ENCODE results near the gene TBCK. TPM values are rescaled to one million over a fixed set of nuclear protein-coding genes. Genes with fewer than 3 reads are reported as not detected.

The TBCK gene
- total and polyA plus RNA-seq, 2 donors (not counting 1 experiment from before 2014, with no cell fraction given) = 17.5 to 86.1 TPM

DNA sequence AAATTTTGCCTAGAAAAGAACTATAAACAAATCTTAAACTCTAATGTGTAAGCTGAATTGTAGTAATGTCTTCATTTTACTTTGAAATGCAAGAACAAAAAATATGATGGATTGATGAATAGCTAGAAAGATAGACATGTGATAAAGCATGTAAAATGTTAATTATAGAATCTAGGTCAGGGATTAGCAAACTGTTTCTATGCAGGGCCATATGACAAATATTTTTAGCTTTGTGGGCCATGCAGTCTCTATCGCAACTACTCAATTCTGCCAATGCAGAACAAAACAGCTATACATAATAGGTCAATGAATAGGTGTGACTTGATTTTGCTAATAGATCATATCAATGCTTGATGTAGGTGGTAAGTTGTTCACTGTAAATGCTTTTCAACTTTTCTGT, 75.3 kb downstream of the TBCK start:
- Mint-ChIP-seq H3K9me3 (ENCODE audit: insufficient read depth) (no peaks in the 10 kb centered on the region), H3K27ac (no peak overlapping the region), H3K4me3 (no peak overlapping the region), H3K4me1 (no peaks in the 10 kb centered on the region), H3K27me3 (no peaks in the 10 kb centered on the region)
- H3K4me2 ChIP-seq (replicated peaks; ENCODE audit: low read depth, low read length, poor library complexity, severe bottlenecking) = no peak overlapping the region
- CTCF ChIA-PET = no interaction called here
- intact Hi-C loops (cut with micrococcal nuclease) = no loop called here
- no peak for DNase-seq
- H3K4me3 ChIP-seq (ENCODE audit: control extremely low read depth in 1 of 5, extremely low read depth in 1 of 5, insufficient read depth in 1 of 5, low read depth in 2 of 5, low read length in 4 of 5) = no peak overlapping the region
- ATAC-seq (ENCODE audit: low read depth) = no peak
- peaks cover 0 to 4% (median 0%) of the 10 kb centered on the region in 3 donors for H3K9me3 ChIP-seq (ENCODE audit: control extremely low read depth in 1 of 3, control insufficient read depth in 2 of 3, insufficient read depth in 1 of 3, low read length in 2 of 3)
- no peaks in the 10 kb centered on the region for H3K4me1 ChIP-seq (ENCODE audit: control insufficient read depth in 2 of 2, insufficient read depth in 2 of 2, low read length in 2 of 2)
- TF ChIP-seq EZH2 (IDR thresholded peaks at IDR 0.05; ENCODE audit: borderline replicate concordance, insufficient read depth, low read depth, low read length, poor library complexity, severe bottlenecking) = no peak
- TF ChIP-seq, protein P1, sequence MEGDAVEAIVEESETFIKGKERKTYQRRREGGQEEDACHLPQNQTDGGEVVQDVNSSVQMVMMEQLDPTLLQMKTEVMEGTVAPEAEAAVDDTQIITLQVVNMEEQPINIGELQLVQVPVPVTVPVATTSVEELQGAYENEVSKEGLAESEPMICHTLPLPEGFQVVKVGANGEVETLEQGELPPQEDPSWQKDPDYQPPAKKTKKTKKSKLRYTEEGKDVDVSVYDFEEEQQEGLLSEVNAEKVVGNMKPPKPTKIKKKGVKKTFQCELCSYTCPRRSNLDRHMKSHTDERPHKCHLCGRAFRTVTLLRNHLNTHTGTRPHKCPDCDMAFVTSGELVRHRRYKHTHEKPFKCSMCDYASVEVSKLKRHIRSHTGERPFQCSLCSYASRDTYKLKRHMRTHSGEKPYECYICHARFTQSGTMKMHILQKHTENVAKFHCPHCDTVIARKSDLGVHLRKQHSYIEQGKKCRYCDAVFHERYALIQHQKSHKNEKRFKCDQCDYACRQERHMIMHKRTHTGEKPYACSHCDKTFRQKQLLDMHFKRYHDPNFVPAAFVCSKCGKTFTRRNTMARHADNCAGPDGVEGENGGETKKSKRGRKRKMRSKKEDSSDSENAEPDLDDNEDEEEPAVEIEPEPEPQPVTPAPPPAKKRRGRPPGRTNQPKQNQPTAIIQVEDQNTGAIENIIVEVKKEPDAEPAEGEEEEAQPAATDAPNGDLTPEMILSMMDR (IDR thresholded peaks at IDR 0.05) = no peak
- H3K36me3 ChIP-seq (replicated peaks in 1 of 2; ENCODE audit: control extremely low read depth in 1 of 2, control insufficient read depth in 1 of 2, extremely low read depth in 1 of 2, insufficient read depth in 2 of 2, low read length in 1 of 2) = peaks cover 5 to 6% of the 10 kb centered on the region in 2 experiments
- no peaks in the 10 kb centered on the region for H3K27me3 ChIP-seq (replicated peaks in 1 of 4; ENCODE audit: control extremely low read depth in 1 of 4, control insufficient read depth in 3 of 4, insufficient read depth in 4 of 4, low read length in 3 of 4)
- POLR2A ChIA-PET = no interaction called here
- no peak overlapping the region for H2AFZ ChIP-seq (ENCODE audit: insufficient read depth, low read depth, low read length, poor library complexity, severe bottlenecking)
- no CpG with 5 or more reads among the region's 1 CpG for WGBS (ENCODE audit: insufficient coverage)
- no peaks in the 10 kb centered on the region for H3K79me2 ChIP-seq (ENCODE audit: control insufficient read depth, insufficient read depth, low read length)
- no peaks in the 10 kb centered on the region for H4K20me1 ChIP-seq (ENCODE audit: control insufficient read depth, insufficient read depth, low read length, poor library complexity, severe bottlenecking)
- H3K27ac ChIP-seq (ENCODE audit: low read length in 2 of 2) = no peak overlapping the region
- no peak overlapping the region for H3K9ac ChIP-seq (ENCODE audit: low read length)

- no peaks in the 10 kb centered on the region for H3K4me1 ChIP-seq (ENCODE audit: control insufficient read depth in 2 of 2, insufficient read depth in 2 of 2, low read length in 2 of 2)
- peaks cover 6 to 8% of the 10 kb centered on the region in 2 experiments for H3K36me3 ChIP-seq (replicated peaks in 1 of 2; ENCODE audit: control extremely low read depth in 1 of 2, control insufficient read depth in 1 of 2, extremely low read depth in 1 of 2, insufficient read depth in 2 of 2, low read length in 1 of 2)
- Mint-ChIP-seq H3K9me3 (ENCODE audit: insufficient read depth) (no peaks in the 10 kb centered on the region), H3K27me3 (no peaks in the 10 kb centered on the region), H3K4me1 (no peaks in the 10 kb centered on the region), H3K27ac (no peak overlapping the region), H3K4me3 (no peak overlapping the region)
- H2AFZ ChIP-seq (ENCODE audit: insufficient read depth, low read depth, low read length, poor library complexity, severe bottlenecking) = no peak overlapping the region
- no peak overlapping the region for H3K27ac ChIP-seq (ENCODE audit: low read length in 2 of 2)
- H4K20me1 ChIP-seq (ENCODE audit: control insufficient read depth, insufficient read depth, low read length, poor library complexity, severe bottlenecking) = no peaks in the 10 kb centered on the region
- no CpG with 5 or more reads among the region's 2 CpGs for WGBS (ENCODE audit: insufficient coverage)
- ATAC-seq (ENCODE audit: low read depth) (no peak), DNase-seq (peak; percentile 17)
- no peaks in the 10 kb centered on the region for H3K27me3 ChIP-seq (replicated peaks in 1 of 4; ENCODE audit: control extremely low read depth in 1 of 4, control insufficient read depth in 3 of 4, insufficient read depth in 4 of 4, low read length in 3 of 4)
- ChIA-PET POLR2A (no interaction called here), CTCF (interaction anchor here (0.6 kb wide), 1 partner anchor 1546 kb away, joined by 3 read pairs; no protein-coding TSS in a partner anchor)
- no peak overlapping the region for H3K4me3 ChIP-seq (ENCODE audit: control extremely low read depth in 1 of 5, extremely low read depth in 1 of 5, insufficient read depth in 1 of 5, low read depth in 2 of 5, low read length in 4 of 5)
- no peaks in the 10 kb centered on the region for H3K79me2 ChIP-seq (ENCODE audit: control insufficient read depth, insufficient read depth, low read length)
- no peak overlapping the region for H3K9ac ChIP-seq (ENCODE audit: low read length)
- TF ChIP-seq, protein P1 (IDR thresholded peaks at IDR 0.05) = peak; percentile 73
- no peak for TF ChIP-seq EZH2 (IDR thresholded peaks at IDR 0.05; ENCODE audit: borderline replicate concordance, insufficient read depth, low read depth, low read length, poor library complexity, severe bottlenecking)
- intact Hi-C loops (cut with micrococcal nuclease) = no loop called here
- H3K4me2 ChIP-seq (replicated peaks; ENCODE audit: low read depth, low read length, poor library complexity, severe bottlenecking) = no peak overlapping the region
- peaks cover 0 to 4% (median 0%) of the 10 kb centered on the region in 3 donors for H3K9me3 ChIP-seq (ENCODE audit: control extremely low read depth in 1 of 3, control insufficient read depth in 2 of 3, insufficient read depth in 1 of 3, low read length in 2 of 3)
These were observed 77.1 kb downstream of the TBCK start for GRCh38 chr4:106238820-106239420.

All from B cell (primary cell).